HG03045 (cell line): Measurements from ENCODE around the gene ATAD1.
"Not testable (repeated sequence)": the region's sequence is repeated elsewhere in the genome, so short reads cannot be mapped to it uniquely, and the experiment has no call there.

ENCODE experiments used
- ATAC-seq: cut with Tn5 transposase; IDR thresholded peaks from one replicate; pipeline ENCODE4 v1.9.1; 2021; ENCODE audit warnings: mild to moderate bottlenecking, moderate library complexity; ENCODE audit not compliant: unreplicated experiment

The ATAD1 gene

DNA sequence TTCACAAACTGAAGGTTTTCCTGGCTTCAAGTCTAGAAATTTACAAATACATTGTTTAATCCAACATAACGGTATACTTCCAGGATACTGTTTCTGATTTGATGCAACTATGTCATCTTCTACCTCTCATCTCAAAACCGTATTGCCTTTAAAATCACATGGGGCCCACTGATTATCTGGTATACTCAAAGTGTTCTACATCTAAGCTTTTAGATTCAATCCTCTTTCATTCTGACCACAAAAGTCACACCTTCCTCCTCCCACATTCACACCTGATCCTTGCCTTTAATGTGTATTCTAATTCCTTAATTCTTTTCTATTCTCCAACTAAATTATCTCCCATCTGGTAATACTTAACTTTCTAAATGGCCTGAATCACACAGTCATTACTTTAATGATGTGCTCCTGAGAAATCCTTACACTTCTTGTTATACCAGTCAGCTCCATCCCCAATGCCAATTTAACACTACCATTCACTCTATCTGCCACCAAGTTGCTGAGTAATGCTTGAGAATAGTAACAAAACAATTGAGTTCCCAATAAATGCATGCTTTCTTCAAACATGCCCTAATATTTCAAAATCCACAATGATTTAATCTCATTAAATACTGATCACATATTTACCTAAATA, 13.0 kb downstream of the ATAD1 start:
- ATAC-seq = no peak

DNA sequence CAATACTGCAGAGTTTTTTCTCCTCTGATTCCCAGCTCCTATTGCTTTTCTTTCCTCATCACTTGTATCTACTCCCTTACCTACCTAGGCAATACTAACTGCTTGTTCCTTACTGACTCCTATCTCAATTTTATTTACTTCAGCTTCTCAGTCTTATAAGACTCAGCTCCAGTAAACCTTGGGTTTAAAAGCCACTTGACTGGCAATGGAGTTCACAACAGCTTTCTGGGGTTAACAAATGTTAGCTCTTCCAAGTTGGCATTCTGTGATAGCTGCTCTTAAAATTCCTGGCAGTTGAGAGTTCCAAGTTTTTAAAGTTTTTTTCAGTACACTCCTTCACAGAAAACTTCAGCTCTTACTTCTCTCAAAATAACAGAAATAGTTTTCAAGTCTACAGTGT, 14.2 kb downstream of the ATAD1 start:
- no peak for ATAC-seq

DNA sequence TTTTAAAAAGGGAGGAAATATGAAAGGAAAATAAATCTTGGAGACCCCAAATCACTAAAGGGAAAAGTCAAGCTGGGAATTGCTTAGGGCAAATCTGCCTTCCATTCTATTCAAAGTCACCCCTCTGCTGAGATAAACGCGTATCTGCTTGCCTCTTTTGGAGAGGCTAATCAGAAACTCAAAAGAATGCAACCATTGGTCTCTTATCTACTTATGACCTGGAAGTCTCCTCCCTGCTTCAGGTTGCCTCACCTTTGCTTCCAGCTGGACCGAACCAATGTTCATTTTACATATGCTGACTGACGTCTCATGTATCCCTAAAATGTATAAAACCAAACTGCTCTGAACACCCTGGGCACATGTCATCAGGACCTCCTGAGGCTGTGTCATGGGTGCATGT, 14.7 kb downstream of the ATAD1 start:
- ATAC-seq = no peak

DNA sequence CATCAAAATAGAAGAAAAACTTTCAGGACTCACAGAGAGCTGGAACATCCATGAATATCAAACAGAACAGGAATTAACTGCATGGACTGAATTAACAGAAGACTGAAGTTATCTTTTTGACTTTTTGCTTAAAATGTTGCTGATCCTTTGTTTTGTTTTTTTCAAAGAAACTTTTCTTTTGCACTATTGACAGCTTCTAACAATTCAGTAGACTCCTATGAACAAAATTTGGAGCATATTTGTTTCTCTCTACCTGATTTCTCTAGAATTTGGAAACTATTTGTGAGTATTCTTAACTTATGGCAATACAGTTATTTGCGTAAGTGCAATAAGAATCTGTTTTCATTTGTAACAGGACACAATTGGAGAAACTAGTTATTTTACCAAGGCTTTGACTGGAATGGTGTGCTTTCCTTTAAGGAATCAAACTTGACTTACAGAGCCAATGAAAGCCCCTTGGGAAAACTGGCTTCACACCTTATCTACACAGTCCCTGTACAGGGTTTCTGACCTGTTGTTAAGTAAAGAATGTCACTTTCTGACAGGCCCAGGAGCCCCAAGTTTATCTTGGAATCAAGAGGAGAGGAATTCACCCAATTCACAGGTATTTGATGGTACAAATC, 16.1 kb downstream of the ATAD1 start:
- ATAC-seq = not testable (repeated sequence)

DNA sequence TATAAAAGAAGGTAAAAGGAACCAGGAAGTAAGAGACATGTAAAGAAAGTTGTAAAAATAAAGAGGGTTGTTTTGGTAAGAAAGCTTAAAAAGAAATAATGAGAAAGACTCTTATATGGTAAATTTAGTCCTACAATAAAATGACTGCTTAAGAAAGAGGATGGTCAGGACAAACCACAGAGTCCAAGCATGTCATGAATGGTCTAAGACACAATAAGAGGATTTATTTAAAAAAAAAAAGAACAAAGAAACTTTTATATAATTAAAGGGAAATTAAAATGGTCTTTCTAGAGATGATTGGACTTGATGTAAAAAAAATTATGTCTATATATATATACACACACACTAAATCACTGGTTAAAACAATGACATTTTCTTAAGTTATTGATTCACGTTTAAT, 18.2 kb downstream of the ATAD1 start:
- ATAC-seq = no peak

DNA sequence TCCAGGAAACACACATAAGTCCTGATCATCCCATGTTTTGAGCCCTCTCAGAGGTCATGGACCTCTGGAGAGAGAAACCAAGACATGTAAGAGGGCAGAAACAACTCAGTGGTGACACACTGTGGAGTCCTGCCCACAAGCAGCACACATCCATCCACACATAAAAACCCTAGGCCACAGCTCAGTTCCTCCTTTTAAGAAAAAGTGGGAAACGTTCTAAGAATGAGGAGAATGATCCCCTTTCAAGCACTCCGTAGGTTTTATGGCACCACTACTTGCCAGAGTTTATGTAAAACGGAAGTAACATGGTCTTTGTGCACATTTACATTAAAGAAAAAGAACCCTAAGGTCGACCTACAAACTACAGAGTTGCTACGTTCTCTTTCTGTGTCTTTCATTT, 19.9 kb downstream of the ATAD1 start:
- no peak for ATAC-seq

DNA sequence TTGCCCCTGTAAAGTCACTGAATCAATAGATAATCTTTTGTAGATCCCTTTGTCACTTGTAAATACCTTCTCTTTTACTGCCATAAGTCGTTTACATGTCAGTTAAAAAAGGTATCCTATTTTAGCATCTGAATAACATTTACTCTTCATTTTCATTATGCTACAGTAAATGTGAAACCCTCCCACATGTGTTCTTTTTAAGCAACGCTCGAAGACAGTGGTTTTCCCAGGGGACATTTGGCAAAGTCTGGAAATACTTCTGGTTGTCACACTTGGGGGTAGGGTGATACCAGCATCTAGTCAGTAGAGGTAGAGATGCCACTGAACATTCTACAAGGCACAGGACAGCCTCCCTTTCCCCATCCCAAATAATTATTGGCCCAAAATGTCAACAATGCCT, 23.7 kb downstream of the ATAD1 start:
- no peak for ATAC-seq

DNA sequence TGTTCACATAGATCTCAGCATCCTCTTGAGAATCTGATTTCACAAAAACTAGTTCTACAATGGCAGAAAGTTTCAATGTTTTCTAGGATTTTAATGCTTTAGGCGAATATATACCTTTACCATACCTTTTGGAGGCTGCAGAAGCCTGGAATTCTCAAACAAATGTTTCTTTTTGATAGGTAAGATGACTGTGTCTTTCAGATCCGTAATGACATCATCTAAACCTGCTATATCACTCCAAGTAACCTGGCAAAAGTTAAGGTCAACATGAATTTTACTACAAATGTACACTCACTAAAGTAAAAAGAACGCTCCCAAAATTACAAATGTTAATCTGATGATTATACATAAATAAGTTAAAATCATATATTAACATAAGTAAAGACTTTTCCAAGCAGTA, 27.8 kb downstream of the ATAD1 start:
- no peak for ATAC-seq

DNA sequence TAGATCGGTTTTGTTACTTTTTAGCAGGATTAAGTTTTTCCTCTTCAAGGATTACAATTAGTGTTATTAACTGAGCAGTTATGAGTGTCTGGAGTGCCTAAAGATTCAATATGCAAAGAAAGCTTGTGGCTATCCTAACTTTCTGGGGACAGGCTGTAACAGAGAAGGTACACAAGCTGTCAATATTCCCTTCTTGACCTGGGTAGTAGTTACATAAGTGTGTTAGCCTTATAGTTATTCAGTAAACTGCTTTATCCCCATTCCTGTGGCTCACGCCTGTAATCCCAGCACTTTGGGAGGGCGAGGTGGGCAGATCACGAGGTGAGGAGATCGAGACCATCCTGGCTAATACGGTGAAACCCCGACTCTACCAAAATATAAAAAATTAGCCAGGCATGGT, 31.6 kb downstream of the ATAD1 start:
- ATAC-seq = no peak

DNA sequence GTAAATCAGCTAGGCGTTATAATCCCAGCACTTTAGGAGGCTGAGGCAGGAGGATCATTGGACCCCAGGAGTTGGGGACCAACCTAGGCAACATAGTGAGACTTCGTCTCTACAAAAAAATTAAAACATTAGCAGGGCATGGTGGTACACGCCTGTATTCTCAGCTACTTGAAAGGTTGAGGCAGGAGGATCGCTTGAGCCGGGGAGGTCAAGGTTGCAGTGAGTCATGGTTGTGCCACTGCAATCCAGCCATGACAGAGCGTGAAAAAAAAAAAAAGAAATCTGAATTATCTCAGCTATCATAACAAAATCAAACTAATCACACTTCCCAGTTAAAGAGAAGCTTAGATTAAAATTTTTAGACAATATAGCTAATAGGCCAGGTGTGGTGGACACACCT, 35.3 kb downstream of the ATAD1 start:
- ATAC-seq = no peak

DNA sequence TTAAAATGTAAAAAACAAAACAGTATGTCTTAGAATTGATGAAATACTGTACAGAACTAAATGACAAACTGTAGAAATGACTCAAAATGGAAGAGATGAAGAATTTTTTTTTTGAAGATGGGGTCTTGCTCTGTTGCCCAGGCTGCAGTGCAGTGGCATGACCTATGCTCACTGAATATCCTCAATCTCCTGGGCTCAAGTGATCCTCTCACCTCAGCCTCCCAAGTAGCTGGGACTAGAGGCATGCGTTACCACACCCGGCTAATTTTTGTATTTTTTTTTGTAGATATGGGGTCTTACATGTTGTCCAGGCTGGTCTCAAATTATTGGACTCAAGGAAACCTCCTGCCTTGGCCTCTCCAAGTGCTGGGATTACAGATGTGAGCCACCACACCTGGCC, 36.5 kb downstream of the ATAD1 start:
- no peak for ATAC-seq

DNA sequence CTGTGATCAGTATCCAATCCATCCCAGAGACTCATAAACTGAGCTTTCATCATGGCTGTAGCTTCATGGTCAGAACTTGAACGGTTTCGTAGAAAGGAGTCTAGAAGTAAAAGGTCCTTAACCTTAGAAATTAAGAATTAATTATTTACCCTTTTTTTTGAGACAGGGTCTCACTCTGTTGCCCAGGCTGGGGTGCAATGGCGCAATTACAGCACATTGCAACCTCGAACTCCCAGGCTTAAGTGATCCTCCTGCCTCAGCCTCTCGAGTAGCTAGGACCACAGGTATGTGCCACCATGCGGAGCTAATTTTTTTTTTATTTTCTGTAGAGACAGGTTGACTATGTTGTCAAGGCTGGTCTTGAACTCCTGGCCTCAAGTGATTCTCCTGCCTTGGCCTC, 41.7 kb downstream of the ATAD1 start:
- ATAC-seq = no peak

DNA sequence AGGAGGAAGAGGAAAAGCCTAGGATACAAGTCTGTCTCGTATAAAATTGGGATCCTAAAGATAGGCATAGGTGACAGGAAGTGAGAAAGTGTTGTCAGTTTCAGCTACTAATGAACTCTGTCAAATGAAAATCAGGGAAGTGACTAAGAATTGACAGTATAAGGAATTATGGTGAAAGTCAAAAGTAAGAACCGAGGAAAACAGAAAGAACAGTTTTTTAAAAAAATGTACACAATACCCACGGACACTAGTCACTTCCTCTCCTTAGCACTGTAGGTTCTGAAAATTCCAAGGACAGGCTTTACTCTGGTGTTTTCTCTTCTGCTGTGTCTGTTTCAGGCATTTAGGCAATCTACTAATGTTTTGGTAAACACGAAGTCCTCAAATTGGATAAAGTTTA, 42.3 kb downstream of the ATAD1 start:
- ATAC-seq = no peak

DNA sequence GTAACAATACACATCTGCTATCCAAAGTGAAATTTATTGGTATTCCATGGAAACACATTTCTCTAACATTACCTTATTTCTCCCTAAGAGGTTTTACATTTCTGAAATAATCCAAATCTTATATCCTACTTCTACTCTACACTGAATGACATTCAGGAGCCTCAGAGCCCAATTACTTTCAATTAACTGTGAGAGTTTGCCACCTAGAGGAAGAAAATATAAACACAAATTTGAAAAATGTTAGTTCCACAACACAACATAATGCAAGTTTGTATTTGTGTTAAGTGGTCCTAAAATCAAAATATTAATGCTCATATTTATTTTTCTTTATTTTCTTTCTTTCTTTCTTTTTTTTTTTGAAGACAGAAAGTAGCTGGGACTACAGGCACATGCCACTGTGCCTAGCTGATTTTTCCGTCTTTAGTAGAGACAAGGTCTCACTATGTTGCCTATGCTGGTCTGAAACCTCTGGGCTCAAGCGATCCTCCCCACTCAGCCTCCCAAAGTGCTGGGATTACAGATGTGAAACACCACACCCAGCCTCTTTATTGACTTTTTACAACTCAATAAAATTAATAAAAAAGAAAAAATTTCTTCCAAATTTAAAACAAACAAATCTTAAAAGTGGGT, 46.0 kb downstream of the ATAD1 start:
- no peak for ATAC-seq

DNA sequence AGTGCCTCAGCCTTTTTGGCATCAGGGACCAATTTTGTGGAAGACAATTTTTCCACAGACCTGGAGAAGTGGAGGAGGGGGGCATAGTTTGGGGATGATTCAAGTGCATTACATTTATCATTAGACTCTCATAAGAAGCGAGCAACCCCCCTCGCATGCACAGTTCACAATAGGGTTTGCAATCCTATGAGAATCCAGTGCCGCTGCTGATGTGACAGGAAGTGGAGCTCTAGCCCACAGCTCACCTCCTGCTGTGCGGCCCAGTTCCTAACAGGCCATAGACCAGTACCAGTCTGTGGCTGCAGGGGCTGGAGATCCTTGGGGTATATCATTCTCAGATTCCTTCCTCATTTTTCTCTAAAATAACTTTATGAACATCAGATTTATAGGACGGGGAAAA, 50.8 kb downstream of the ATAD1 start:
- ATAC-seq = no peak

DNA sequence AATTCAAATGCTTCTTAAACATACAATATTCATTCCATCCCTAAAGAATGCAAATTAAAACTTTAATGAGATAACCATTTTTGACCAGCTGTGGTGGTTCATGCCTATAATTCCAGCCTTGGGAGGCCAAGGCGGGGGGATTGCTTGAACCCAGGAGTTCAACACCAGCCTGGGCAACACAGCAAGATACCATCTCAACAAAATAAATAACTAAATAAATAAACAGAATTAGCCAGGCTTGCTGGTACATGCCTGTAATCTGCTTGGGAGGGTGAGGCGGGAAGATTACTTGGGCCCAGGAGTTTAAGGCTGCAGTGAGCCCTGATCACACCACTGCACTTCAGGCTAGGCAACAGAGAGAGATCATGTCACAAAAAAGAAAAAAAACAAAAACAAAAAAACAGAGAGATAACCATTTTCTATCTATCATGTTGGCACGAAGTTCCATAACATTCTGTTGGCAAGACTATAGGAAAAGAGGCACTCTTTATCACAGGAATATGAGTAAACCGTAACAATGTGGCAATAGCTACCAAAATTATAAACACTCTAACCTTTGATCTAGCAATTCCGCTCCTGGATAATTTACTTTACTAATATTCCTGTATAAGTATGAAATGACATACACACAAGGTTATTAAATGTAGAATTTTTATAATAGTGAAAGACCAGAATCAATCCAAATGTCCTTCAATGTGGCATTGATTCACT, 52.2 kb downstream of the ATAD1 start:
- no peak for ATAC-seq

DNA sequence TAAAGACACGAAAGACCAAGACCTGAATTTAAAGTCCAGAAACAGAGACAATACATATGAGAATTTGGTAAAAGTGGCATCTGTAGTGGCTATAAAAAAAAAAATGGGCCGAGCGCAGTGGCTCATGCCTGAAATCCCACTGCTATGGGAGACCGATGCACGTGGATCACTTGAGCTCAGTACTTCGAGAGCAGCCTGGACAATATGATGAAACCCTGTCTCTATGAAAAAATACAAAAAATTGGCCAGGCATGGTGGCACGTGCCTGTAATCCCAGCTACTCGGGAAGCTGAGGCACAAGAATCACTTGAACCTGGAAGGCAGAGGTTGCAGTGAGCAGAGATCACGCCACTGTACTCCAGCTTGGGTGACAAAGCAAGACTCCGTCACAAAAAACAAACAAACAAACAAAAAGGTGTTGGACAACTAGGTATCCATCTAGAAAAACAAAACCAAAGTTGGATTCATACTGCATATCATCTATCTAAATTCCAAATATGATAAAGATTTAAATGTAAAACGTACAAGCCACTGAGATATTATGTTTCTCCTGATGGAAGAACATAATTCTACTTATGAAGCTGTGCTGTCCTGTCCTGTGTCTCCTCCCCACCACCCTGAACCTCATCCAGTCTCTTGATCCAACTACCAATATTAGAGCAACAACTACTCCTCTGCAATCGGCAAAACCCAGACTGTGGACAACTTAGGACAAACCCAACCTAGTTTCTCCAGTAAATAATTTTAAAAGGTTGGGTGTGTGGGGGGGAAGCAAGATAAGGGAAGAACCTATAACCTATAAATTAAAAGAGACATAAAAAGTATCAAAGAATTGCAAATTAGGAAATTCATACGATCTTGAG, 53.7 kb downstream of the ATAD1 start:
- ATAC-seq = no peak

DNA sequence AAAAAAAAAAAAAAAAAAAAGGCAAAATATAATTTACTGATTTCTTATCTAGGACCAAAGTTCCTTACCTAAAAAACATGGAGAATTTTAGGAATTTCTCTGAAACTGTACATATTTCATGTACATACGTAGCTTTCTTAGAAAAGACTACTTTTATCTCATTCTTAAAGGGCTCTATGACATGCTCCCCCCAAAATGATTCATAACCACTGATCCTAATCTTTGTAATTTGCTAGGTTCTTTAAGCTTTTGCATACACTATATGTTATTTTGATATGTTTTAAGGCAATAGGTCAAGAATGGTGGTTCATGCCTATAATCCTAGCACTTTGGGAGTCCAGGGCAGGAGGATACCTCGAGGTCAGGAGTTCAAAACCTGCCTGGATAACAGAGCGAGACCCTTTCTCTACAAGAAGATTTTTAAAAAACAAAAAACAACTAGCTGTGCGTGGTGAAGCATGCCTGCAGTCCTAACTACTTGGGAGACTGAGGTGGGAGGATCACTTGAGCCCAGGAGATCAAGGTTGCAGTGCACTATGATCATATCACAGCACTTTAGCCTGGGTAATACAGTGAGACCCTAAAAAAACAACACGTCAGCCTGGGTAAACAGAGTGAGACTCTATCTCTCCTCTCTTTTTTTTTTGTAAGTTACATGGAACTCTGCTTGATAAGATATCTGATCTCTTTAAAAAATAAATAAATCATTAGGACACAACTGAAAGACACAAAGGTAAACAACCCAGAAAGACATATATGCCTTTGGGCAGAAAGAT, 54.8 kb downstream of the ATAD1 start:
- no peak for ATAC-seq

DNA sequence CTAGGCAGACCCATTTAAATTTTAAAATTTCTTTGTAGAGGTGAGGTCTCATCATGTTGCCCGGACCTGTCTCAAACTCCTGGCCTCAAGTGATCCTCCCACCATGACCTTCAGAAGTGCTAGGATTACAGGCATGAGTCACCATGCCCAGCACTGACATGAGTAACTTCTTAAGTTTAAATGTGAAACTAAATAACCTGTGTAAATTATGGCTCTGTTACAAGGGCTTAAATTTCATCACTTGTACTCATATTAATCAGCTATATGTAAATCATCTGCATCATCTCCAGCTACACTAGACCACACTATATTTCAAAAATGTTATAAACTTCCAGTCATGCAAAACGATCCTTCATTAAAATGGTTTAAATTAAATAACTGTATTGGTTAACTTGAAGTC, 56.1 kb downstream of the ATAD1 start:
- ATAC-seq = peak; percentile 83

DNA sequence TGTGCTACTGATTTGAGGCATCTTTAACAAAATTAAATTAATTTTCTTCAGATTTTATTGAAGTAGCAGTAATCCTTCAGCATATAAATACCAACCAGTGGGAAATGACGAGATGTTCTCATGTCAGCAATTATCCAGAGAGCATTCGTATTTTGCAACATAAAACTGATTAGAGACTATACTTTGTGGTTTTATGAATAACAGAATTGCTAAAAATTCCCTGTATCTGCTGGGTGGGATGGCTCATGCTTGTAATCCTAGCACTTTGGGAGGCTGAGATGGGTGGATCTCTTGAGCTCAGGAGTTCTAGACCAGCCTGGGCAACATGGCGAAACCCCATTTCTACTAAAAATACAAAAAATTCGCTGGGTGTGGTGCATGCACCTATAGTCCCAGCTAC, 56.9 kb downstream of the ATAD1 start:
- no peak for ATAC-seq
